ENCODE results near the gene TMEM9.

GRCh38 chr1:201144701-201145100 lies 9.6 kb downstream of the TMEM9 start:
- no peak for TF ChIP-seq TARDBP (IDR thresholded peaks at IDR 0.05)
- TF ChIP-seq NFRKB (IDR thresholded peaks at IDR 0.05) = no peak
- TF ChIP-seq SP1 (IDR thresholded peaks at IDR 0.05) = no peak
- TF ChIP-seq, protein P1, sequence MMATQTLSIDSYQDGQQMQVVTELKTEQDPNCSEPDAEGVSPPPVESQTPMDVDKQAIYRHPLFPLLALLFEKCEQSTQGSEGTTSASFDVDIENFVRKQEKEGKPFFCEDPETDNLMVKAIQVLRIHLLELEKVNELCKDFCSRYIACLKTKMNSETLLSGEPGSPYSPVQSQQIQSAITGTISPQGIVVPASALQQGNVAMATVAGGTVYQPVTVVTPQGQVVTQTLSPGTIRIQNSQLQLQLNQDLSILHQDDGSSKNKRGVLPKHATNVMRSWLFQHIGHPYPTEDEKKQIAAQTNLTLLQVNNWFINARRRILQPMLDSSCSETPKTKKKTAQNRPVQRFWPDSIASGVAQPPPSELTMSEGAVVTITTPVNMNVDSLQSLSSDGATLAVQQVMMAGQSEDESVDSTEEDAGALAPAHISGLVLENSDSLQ (IDR thresholded peaks at IDR 0.05) = no peak
- TF ChIP-seq SUZ12 (IDR thresholded peaks at IDR 0.05) = no peak
- no peak for TF ChIP-seq BHLHE40 (IDR thresholded peaks at IDR 0.05; ENCODE audit: borderline replicate concordance)
- no peak for TF ChIP-seq LEF1 (IDR thresholded peaks at IDR 0.05; ENCODE audit: borderline replicate concordance)

All from HEK293T (cell line).